AG04449 (cell line): ENCODE measurements around the gene PRKD2.

Source experiments
- CTCF ChIA-PET: fragments of 350-600 bp; formaldehyde crosslinking; extraction: SDS; loops from one replicate; lab custom pipeline; 2021; ENCODE audit warnings: antibody characterized with exemption; lab: Yijun Ruan, JAX
- POLR2A ChIA-PET: fragments of 400-600, 350-600 bp; formaldehyde crosslinking; extraction: SDS; loops from one replicate; lab custom pipeline; 2020; ENCODE audit warnings: antibody characterized with exemption, inconsistent platforms; lab: Yijun Ruan, JAX
- DNase-seq: peaks from one replicate; pipeline ENCODE4 v3.0.0-alpha.2; 2010; ENCODE audit warnings: low read depth, low spot score
- H3K4me3 ChIP-seq: 2 replicates; pipeline ENCODE4 v1.5.1; 2011; ENCODE audit warnings: low read depth, mild to moderate bottlenecking, control low read depth, low read length
- TF ChIP-seq, protein P1 (sequence below): IDR thresholded peaks from one replicate; pipeline ENCODE4 v1.5.1; 2011; ENCODE audit warnings: mild to moderate bottlenecking, moderate library complexity, low read length, control low read depth, inconsistent platforms; ENCODE audit not compliant: insufficient read depth; ENCODE audit errors: missing control alignments

The PRKD2 gene

DNA sequence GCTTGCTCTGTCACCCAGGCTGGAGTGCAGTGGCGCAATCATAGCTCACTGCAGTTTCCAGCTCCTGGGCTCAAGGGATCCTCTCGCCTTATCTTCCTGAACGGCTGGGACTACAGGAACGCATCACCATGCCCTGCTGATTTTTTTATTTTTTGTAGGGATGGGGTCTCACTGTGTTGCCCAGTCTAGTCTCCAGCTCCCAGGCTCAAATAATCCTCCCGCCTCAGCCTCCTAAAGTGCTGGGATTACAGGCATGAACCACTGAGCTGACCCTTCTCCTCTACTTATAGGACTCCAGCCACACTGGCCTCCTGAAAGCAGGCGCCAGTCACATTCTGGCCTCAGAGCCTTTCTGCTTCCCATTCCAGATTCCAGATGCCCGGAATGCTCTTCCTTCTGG is 66.5 kb downstream of the PRKD2 start:
- no peak for DNase-seq
- ChIA-PET POLR2A (no interaction called here), CTCF (no interaction called here)
- no peak overlapping the region for H3K4me3 ChIP-seq
- TF ChIP-seq, protein P1, sequence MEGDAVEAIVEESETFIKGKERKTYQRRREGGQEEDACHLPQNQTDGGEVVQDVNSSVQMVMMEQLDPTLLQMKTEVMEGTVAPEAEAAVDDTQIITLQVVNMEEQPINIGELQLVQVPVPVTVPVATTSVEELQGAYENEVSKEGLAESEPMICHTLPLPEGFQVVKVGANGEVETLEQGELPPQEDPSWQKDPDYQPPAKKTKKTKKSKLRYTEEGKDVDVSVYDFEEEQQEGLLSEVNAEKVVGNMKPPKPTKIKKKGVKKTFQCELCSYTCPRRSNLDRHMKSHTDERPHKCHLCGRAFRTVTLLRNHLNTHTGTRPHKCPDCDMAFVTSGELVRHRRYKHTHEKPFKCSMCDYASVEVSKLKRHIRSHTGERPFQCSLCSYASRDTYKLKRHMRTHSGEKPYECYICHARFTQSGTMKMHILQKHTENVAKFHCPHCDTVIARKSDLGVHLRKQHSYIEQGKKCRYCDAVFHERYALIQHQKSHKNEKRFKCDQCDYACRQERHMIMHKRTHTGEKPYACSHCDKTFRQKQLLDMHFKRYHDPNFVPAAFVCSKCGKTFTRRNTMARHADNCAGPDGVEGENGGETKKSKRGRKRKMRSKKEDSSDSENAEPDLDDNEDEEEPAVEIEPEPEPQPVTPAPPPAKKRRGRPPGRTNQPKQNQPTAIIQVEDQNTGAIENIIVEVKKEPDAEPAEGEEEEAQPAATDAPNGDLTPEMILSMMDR: no peak

DNA sequence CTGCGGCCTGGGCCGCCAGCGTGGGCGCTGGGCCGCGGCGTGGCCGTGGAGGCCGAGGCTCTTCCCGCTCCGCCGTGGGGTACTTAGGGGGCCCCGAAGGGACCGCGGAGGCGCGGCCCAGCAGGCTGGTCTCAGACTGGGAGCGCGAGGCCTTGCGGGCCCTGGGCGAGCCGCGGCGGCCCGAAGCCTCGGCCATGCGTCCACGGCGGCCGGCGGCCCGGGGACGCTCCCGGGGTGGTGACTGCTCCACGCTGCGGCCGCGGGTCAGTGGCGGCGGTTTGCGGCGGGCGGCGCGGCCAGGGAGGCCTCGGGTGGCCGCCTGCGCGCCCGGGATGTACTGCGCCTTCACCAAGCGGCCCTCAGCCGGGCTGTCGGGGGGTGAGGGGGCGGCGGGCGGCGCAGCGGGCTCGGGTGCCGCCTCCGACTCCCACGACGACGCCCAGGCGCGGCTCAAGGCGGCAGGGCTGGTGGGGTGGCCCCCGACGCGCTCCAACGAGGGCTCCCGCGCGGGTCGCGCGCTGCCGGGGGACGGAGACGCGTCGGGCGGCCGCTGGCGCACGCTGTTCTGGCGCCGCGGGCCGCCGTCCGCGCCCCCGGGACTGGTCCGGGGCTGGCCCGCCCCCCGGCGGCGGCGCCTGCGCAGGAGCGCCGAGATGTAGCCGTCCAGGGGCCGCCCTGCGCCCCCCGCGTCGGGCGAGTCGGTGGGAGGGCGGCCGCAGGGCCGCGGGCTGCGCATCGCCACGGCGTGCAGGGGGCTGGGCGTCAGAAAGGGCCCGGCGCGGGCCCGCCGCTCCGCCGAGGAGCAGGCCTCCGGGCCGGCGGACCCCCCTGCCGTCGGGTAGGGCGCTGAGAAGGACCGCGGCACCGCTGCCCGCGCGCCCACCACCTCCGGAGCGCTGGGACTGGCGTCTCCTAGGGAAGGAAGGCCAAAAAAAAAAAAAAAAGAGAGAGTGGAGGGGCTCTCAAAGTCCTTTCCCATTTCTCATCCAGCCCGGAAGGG is 67.7 kb downstream of the PRKD2 start:
- DNase-seq: no peak
- TF ChIP-seq, protein P1: no peak
- ChIA-PET POLR2A (no interaction called here), CTCF (interaction anchor here (1.6 kb wide), 1 partner anchor 35 kb away, joined by 4 read pairs; no protein-coding TSS in a partner anchor)
- no peak overlapping the region for H3K4me3 ChIP-seq

DNA sequence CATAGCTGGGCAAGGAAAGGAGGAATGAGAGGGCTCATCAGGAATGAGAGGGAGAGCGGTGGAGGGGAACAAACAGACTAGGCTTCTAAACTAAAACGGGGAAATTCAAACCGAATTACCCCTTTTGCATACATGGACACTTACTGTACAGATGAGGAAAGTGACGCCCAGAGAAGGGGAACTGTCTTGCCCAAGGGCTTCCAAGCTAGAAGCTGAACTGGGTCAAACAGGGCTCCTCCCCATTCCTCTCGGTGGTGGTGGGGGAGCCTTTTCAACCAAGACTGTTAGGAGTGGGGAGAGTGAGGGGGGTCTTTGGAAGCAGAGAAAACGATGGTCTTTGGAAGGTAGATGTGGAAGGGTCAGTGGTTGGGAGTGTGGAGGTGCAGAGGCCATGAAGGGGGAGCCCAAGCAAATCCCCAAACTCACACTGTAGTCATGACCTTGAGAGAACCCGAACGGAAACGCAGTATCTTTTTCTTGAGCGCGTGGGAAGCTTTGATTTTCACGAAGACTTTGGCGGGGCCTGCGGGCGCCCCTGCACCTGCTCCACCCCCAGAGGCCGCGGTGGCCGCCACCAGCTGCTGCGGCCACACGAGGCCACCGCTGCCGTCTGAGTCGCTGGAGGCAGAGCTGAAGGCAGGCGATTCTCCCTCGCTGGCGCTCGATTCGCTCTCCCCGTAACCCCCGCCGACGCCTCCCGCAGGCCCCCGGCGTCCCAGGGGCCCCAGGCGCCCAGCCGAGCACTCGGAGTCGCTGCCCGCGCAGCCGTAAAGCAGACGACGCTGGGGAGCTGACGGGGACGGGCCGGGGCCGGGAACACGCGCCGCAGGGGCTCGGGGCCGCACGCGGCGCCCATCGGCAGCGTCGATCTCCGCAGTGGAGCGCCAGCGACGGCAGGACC is 68.6 kb downstream of the PRKD2 start:
- TF ChIP-seq, protein P1: no peak
- ChIA-PET CTCF (interaction anchor here (1.6 kb wide), 1 partner anchor 34 kb away, joined by 4 read pairs; no protein-coding TSS in a partner anchor), POLR2A (no interaction called here)
- no peak overlapping the region for H3K4me3 ChIP-seq
- DNase-seq: no peak

DNA sequence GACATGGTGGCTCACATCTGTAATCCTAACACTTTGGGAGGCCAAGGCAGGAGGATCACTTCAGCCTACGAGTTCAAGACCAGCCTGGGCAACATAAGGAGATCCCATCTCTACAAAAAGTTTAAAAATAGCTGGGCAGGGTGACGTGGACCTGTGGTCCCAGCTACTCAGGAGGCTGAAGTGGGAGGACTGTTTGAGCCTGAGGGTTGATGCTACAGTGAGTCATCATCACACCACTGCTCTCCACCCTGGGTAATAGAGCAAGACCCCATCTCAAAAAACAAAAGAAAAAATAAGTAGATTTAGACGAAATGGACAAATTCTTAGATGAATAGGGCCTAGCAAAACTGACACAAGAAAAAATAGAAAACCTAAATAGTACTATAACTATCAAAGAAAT is 70.5 kb downstream of the PRKD2 start:
- ChIA-PET CTCF (interaction anchor here (0.8 to 5.8 kb wide), 2 partner anchors 10 to 15 kb away, joined by 3 to 38 read pairs; partner anchors contain the start of gene DACT3), POLR2A (interaction anchor here (0.6 kb wide), 1 partner anchor 1066 kb away, joined by 3 read pairs; no protein-coding TSS in a partner anchor)
- DNase-seq: no peak
- no peak overlapping the region for H3K4me3 ChIP-seq
- TF ChIP-seq, protein P1: no peak

DNA sequence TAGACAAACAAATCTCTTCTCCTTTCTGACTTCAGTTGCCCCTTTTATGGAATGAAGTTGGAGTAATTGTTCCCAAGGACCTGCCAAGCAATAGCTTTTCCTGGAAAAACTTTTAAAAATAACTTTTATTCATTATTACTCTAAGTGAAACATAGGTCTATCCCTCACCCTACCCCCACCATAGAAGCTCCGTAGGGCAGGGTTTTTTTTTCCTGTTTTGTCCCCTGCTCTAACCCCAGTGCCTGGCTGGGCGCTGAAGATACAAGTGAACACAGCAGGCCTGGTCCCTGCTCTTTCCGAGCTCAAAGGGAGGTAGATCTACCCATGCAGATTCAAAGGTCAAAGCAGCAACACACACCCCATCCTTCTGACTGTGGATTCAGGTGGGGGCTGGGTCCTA is 72.2 kb downstream of the PRKD2 start:
- TF ChIP-seq, protein P1: no peak
- POLR2A ChIA-PET: no interaction called here

More for the DNA sequence above, 72.2 kb downstream of the PRKD2 start:
- H3K4me3 ChIP-seq: no peak overlapping the region
- no peak for DNase-seq
- CTCF ChIA-PET: interaction anchor here (0.7 to 5.8 kb wide), 6 partner anchors 11 to 59 kb away, joined by 3 to 38 read pairs (median 6); partner anchors contain the start of gene DACT3
